HepG2 (cell line): ENCODE results near the gene WIF1.

ENCODE experiments used
- RAD21 ChIP-seq: fragments of 450-650 bp; formaldehyde crosslinking; IDR thresholded peaks from 2 replicates; pipeline ENCODE4 v1.5.0; 2020; ENCODE audit warnings: mild to moderate bottlenecking
- ZC3H13 ChIP-seq: sonication (generic); formaldehyde crosslinking; IDR thresholded peaks from 2 replicates; pipeline ENCODE4 v1.8.1; 2023; ENCODE audit warnings: mild to moderate bottlenecking, missing genetic modification reagents, moderate library complexity
- ZFP41 ChIP-seq: sonication (generic); formaldehyde crosslinking; IDR thresholded peaks from 2 replicates; pipeline ENCODE4 v1.4.0; 2020; ENCODE audit warnings: mild to moderate bottlenecking, missing genetic modification reagents, borderline replicate concordance

DNA sequence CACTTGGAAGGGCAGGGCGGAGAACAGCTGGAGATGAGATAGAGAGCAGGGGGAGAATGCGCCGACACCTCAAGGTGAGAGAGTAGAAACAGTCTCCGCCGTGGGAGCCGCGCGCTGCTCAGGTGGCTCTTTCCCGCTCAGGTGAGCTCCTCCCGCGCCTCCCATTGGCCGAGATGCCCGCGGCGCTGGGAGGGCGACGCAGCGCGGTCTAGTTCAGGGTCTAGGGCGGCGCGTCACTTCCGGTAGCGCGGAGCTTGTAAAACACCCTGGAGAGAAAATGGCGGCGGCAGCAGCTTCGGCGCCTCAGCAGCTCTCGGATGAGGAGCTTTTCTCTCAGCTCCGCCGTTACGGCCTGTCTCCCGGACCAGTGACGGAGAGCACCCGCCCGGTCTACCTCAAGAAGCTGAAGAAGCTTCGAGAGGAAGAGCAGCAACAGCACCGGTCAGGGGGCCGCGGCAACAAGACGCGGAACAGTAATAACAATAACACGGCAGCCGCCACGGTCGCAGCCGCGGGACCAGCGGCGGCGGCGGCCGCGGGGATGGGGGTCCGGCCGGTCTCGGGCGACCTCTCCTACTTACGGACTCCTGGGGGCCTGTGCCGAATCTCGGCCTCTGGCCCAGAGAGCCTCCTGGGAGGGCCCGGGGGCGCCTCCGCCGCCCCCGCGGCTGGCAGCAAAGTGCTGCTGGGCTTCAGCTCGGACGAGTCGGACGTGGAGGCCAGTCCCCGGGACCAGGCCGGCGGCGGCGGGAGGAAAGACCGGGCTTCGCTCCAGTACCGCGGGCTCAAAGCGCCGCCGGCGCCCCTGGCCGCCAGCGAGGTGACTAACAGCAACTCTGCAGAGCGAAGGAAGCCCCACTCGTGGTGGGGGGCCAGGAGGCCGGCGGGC, 48.5 kb upstream of the WIF1 start, which contains the start of gene LEMD3:
- TF ChIP-seq RAD21 (CRISPR knock-in tag) (0 out of 2 replicates have a peak, but pooled peaks have one; percentile 39), ZC3H13 (CRISPR knock-in tag) (peak; percentile 97), ZFP41 (CRISPR knock-in tag) (peak; percentile 100)
